K562 (cell line): ENCODE results near the gene NXF1. TPM values are rescaled to one million over a fixed set of nuclear protein-coding genes. Genes with fewer than 3 reads are reported as not detected.

ENCODE experiments used
- BCOR ChIP-seq: fragments of 450-650 bp; IDR thresholded peaks from 2 replicates; pipeline ENCODE4 v1.6.1; 2016
- BRCA1 ChIP-seq, 2 experiments: fragments of 450-650 bp in 1 of 2; sonication (generic) in 1 of 2; formaldehyde crosslinking in 1 of 2; IDR thresholded peaks; 2 replicates each; pipeline versions ENCODE4 v1.5.0 to v1.6.1; 2017 to 2020; ENCODE audit warnings: mild to moderate bottlenecking in 1 of 2, missing genetic modification reagents in 1 of 2
- CHD2 ChIP-seq: IDR thresholded peaks from 2 replicates; pipeline ENCODE4 v1.6.1; 2011; ENCODE audit warnings: low read depth, low read length
- DPF2 ChIP-seq: fragments of 450-650 bp; IDR thresholded peaks from 2 replicates; pipeline ENCODE4 v1.6.1; 2016
- E2F3 ChIP-seq: fragments of 250-450 bp; sonication (Bioruptor Pico); IDR thresholded peaks from 2 replicates; pipeline ENCODE4 v1.4.0; 2020; ENCODE audit warnings: mild to moderate bottlenecking
- E2F8 ChIP-seq: fragments of 450-650 bp; IDR thresholded peaks from 2 replicates; pipeline ENCODE4 v1.7.1; 2018; ENCODE audit warnings: mild to moderate bottlenecking, low read depth; ENCODE audit not compliant: partially characterized antibody
- ELK3 ChIP-seq: fragments of 450-650 bp; formaldehyde crosslinking; IDR thresholded peaks from 2 replicates; pipeline ENCODE4 v1.4.0; 2020; ENCODE audit warnings: mild to moderate bottlenecking
- JUNB ChIP-seq: fragments of 450-650 bp; formaldehyde crosslinking; conservative IDR thresholded peaks from 2 replicates; pipeline ENCODE4 v1.4.0; 2020; ENCODE audit warnings: mild to moderate bottlenecking
- RBM15 ChIP-seq: fragments of 200-400 bp; formaldehyde crosslinking; IDR thresholded peaks from 2 replicates; pipeline ENCODE4 v1.6.1; 2018; ENCODE audit warnings: mild to moderate bottlenecking, low read length, moderate library complexity; ENCODE audit not compliant: insufficient read depth
- RHOXF2B ChIP-seq: fragments of 250-450 bp; sonication (Bioruptor Pico); conservative IDR thresholded peaks from 2 replicates; pipeline ENCODE4 v1.5.1; 2021
- TAF7 ChIP-seq: fragments of 450-650 bp; IDR thresholded peaks from 2 replicates; pipeline ENCODE4 v1.6.1; 2016; ENCODE audit warnings: missing genetic modification characterization, missing compliant biosample characterization
- TCF7 ChIP-seq: sonication (generic); IDR thresholded peaks from 2 replicates; pipeline ENCODE4 v1.6.1; 2016; ENCODE audit warnings: antibody characterized with exemption, borderline replicate concordance
- ZFX ChIP-seq: sonication (generic); formaldehyde crosslinking; IDR thresholded peaks from 2 replicates; pipeline ENCODE4 v1.8.0; 2022; ENCODE audit warnings: mild to moderate bottlenecking, missing genetic modification reagents, moderate library complexity
- ZNF12 ChIP-seq: sonication (generic); formaldehyde crosslinking; IDR thresholded peaks from 2 replicates; pipeline ENCODE4 v1.4.0; 2020; ENCODE audit warnings: mild to moderate bottlenecking, missing genetic modification reagents
- ZNF121 ChIP-seq: sonication (generic); formaldehyde crosslinking; conservative IDR thresholded peaks from 2 replicates; pipeline ENCODE4 v1.8.0; 2022; ENCODE audit warnings: missing genetic modification reagents
- ZNF253 ChIP-seq: fragments of 250-450 bp; sonication (Bioruptor Pico); conservative IDR thresholded peaks from 2 replicates; pipeline ENCODE4 v1.6.1; 2021; ENCODE audit warnings: mild to moderate bottlenecking
- ZNF592 ChIP-seq: fragments of 450-650 bp; IDR thresholded peaks from 2 replicates; pipeline ENCODE4 v1.6.1; 2017; ENCODE audit warnings: antibody characterized with exemption, mild to moderate bottlenecking
- ZNF639 ChIP-seq, 2 experiments: fragments of 200-800 bp in 1 of 2; sonication (Bioruptor generic) in 1 of 2; sonication (generic) in 1 of 2; formaldehyde crosslinking in 1 of 2; IDR thresholded peaks in 1 of 2; conservative IDR thresholded peaks in 1 of 2; 2 replicates each; pipeline versions ENCODE4 v1.5.0 to v1.6.1; 2016 to 2020; ENCODE audit warnings: missing compliant biosample characterization in 1 of 2, missing genetic modification characterization in 1 of 2, missing genetic modification reagents in 1 of 2
- ZNF644 ChIP-seq: fragments of 200-800 bp; sonication (Bioruptor generic); IDR thresholded peaks from 2 replicates; pipeline ENCODE4 v1.6.1; 2016; ENCODE audit warnings: low read depth, missing genetic modification characterization, missing compliant biosample characterization
- polyA plus RNA-seq, 8 experiments: library from polyadenylated mRNA; depleted of rRNA in 4 of 8; stranded (reverse) in 5 of 8; unstranded in 3 of 8; fragments of >200 nt; fragmentation: Nextera tagmentation in 2 of 8; fragmentation: Illumina TruSeq in 1 of 8; extraction: Ambion mirVana in 2 of 8; extraction: Trizol in 1 of 8; gene quantifications; 2 replicates each; pipeline versions ENCODE4 v1.2.1 to v1.2.3, GENCODE V29; 2011 to 2014; ENCODE audit warnings: inconsistent platforms in 1 of 8, missing spikeins in 1 of 8
- total RNA-seq, 7 experiments: library from RNA; depleted of rRNA in 6 of 7; stranded (reverse); fragments of >200 nt in 6 of 7; fragmentation: Illumina TruSeq in 2 of 7; extraction: Trizol in 2 of 7; gene quantifications; 2 replicates each; pipeline versions ENCODE4 v1.2.1 to v1.2.3, GENCODE V29; 2011 to 2021; ENCODE audit warnings: low replicate concordance in 1 of 7

Gene NXF1
- total and polyA plus RNA-seq, 9 of the 15 experiments (the other 6 are each of a cell fraction or from before 2014, with no cell fraction given) = 18.1 to 98.3 (median 35.8) TPM

- peak in 1 of 2 experiments; percentile 82; a peak in 2 of 4 replicates for TF ChIP-seq ZNF639 (CRISPR knock-in tag; conservative IDR thresholded peaks at IDR 0.05 in 1 of 2, IDR thresholded peaks at IDR 0.05 in 1 of 2)
- no peak for TF ChIP-seq TCF7
- no peak for TF ChIP-seq BRCA1 (IDR thresholded peaks at IDR 0.05)
- no peak for TF ChIP-seq BRCA1 (CRISPR knock-in tag; IDR thresholded peaks at IDR 0.05)
- TF ChIP-seq E2F3 (CRISPR knock-in tag) = no peak
- no peak for TF ChIP-seq JUNB (CRISPR knock-in tag)
- TF ChIP-seq RHOXF2B (CRISPR knock-in tag) = no peak
- no peak for TF ChIP-seq ZNF253
- no peak; the same call in 1 of the 2 replicates for TF ChIP-seq BCOR
- TF ChIP-seq RBM15 = no peak
- TF ChIP-seq ZFX (CRISPR knock-in tag) = no peak
- no peak for TF ChIP-seq E2F8
- TF ChIP-seq ZNF12 = no peak; the same call in 1 of the 2 replicates
- TF ChIP-seq DPF2 = no peak
- peak; percentile 84; the same call in 1 of the 2 replicates for TF ChIP-seq ZNF592
- TF ChIP-seq ZNF121 = no peak
- TF ChIP-seq ELK3 (CRISPR knock-in tag) = no peak
- TF ChIP-seq CHD2 = no peak
- TF ChIP-seq TAF7 = no peak
- no peak for TF ChIP-seq ZNF644 (tag)
Measured at GRCh38 chr11:62786318-62787004, 18.8 kb downstream of the NXF1 start (continued).
